Activated CD4-positive, alpha-beta T cell treated with anti-CD3 and anti-CD28 coated beads, Interleukin-2, Interleukin-4, amounts not matched to agents 100 ng/mL and 50 ng/mL, durations not matched to agents 16 hours and 8 hours (primary cell): Measurements from ENCODE around the gene AGBL3.

Experiments
- DNase-seq: peaks from one replicate; pipeline ENCODE4 v3.0.0-alpha.2; 2020; ENCODE audit warnings: low spot score

The AGBL3 gene

DNA sequence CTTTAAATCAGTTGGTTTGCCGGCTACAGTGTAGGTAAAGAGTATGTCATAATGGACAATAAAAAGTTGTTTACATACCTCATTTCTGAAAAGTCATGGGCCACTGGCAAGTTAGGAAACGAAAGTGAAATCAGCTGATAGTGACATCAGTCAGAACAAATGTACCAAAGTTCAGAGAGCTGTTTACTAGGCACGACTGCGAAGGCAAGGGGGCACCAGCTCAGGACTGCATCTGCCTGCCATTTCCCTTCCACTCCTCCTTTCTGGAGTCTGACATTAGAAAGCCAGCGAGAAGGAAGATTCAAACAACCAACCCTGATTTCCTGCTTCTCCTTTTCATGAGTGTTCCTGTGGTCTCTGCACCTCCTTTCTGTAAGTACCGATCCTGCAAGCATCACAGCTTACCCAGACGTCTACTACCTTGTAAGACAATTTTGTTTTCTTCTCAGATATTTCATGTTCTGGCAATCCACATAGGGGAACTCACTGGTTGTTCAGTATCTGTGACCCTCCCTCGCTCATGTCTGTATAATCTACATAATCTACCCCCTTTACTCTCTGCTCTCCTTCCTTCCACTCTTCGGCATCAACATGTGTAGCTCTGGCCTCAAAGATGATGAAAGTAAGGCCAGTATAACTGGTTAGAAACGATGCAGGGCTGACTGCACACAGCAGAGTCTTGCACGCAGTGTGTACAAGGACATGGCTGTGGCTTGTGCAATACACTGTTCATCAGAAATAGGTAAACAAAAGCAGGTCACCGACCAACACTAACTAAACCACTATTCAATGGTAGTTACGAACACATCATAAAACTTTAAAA lies 161.8 kb downstream of the AGBL3 start, which contains the start of gene TMEM140:
TMEM140 (plus strand) TSS at position 174 of the 823 bp plus-strand sequence. CDS start 16,370 bp downstream, outside the sequence.
- peak; percentile 80 for DNase-seq

DNA sequence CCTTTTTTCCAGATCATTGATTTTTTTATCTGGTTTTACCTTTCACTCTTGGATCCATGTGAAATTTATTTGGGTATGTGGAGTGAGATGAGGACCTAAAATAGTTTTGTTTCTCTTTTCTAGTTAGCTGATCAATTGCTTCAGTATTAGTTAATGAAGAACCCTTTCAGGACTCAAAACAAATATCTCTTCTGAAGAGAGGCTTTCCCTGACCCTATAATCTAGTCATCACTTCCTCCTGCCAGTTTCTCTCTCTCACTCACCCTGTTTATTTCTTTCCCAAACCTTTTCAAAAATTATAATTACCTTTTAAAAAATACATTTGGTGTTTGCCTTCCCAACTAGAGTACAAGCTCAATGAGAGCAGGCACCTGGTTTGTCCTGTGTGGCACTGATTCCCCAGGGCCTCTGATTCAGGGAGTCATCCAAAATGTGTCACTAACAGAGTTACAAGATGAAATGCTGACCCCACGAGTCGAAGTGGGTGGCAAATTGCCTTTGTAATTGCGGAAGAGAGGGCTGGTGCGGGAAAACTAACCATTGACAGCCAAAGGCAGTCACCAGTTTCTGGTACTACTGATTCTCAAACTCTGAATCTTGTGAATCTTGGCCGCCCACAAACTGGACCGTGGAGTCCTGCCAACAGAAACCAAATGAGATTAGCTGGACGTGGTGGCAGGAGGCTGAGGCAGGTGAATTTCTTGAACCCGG lies 163.9 kb downstream of the AGBL3 start:
- no peak for DNase-seq

DNA sequence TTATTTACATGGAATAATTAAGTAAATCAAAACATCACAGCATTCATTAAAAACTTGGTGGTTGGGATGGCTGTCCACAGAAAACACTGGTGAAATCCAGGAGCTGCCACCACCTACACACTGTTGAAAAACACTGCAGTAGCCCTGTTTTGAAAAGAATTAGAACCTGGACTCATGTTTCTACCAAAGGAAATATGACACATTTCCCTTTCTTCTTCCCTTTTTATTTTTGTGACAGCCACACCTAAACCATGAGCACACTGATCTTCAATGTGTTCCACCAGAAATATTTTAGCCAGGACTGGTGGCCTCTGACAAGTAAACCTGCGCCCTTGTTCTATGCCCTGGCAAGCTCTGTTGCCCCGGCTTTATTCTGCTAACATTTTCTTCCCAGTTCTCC lies 164.8 kb downstream of the AGBL3 start:
- no peak for DNase-seq

DNA sequence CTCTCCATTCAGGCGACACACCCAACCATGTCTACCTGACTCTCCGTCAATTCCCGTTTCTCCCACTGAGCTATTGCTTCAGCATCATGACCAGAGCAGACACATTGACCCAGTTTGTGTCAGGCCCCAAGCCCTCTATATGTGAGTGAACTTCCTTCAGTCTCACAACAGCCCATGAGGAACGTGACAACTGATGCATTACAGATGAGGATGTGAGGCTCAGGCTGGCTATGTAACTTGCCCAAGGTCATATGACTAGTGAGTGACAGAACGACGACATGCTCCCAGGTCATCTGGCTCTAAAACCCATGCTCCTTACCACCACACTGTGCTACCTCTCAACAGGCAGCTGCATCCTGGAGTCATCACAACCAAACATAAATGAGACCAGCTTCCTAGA lies 165.2 kb downstream of the AGBL3 start:
- DNase-seq: no peak

DNA sequence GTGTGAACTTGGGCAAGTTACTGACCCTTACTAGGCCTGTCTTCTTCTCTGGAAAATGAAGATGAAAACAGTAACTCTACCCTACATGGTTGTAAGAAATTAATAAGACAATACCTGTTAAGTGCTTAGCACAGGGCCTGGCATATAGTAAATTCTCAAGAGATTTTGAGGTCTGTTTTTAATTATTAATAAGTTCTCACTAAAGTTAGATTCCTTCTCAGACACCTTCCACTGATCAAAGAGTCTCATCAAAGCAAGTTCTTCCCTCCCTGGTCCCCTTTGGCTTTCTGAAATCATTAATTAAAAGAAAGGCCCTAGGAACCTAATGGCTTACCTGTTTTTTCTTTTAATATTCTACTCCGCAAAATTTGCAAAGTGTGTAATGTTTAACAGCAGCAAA lies 166.1 kb downstream of the AGBL3 start:
- DNase-seq: no peak

DNA sequence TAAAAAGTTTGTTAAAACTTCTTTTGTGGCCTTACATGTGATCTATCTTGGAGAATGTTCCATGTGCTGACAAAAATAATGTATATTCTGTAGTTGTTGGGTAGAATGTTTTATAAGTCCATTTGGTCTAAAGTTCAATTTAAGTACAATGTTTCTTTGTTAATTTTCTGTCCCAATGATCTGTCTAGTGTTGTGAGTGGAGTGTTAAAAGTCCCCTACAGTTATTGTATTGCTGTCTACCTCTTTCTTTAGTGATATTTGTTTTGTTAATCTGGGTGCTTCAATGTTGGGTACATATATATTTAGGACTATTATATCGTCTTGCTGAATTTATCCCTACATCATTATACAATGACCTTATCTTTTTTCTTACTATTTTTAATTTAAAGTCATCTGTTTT lies 168.4 kb downstream of the AGBL3 start:
- no peak for DNase-seq

DNA sequence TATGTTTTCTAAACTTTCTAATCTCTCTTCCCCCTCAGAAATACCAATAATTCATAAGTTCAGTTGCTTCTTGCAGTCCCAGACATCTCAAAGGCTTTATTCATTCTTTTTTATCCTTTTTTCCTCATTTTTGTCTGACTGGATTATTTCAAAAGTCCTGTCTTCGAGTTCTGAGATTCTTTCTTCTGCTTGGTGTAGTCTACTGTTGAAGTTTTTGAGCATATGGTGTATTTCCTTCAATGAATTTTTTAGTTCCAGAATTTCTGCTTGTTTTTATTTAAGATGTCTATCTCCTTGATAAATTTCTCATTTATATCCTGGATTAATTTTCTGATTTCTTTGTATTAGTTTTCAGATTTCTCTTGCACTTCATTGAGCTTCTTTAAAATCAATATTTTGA lies 170.0 kb downstream of the AGBL3 start:
- no peak for DNase-seq

DNA sequence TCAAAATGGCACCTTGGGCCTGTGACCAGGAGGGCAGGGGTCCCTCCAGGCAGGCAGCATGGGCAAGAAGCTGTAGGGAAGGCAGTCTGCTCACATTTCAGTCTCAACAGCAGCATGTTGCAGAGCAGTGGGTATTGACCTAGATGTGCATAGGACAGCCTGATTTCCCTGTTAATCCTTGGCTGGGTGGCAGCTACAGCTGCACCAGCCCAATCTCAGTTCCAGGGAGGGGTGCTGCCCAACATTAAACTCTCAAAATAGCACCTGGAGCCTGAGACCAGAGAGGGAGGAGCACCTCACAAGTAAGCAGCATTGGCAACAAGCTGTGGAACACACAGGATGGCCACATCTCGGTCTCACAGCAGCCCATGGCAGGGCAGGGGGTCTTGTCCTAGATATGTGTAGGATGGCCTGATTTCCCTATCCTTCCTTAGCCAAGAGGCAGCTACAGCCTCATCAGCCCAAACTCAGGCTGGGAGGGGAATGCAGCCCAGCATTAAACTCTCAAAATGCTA lies 171.9 kb downstream of the AGBL3 start:
- no peak for DNase-seq

DNA sequence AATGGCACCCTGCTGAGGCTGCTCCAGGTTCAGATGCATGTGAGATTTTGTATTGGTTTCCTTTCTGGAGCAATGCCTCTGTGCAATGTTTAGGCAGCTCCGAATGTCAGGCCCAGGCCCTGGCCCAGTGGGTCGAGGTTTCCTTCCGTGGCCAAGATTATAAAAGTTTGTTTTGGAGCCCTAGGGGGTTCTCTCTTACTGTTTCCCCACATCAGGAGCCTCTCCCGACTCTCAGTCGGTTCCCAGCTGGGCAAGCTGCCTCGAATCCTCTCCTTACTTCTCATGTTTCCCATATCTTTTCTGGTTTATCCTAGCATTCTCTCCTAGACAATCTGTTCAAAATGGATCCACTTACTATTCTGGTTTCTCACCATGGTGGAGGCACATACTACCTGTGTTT lies 172.6 kb downstream of the AGBL3 start:
- no peak for DNase-seq

DNA sequence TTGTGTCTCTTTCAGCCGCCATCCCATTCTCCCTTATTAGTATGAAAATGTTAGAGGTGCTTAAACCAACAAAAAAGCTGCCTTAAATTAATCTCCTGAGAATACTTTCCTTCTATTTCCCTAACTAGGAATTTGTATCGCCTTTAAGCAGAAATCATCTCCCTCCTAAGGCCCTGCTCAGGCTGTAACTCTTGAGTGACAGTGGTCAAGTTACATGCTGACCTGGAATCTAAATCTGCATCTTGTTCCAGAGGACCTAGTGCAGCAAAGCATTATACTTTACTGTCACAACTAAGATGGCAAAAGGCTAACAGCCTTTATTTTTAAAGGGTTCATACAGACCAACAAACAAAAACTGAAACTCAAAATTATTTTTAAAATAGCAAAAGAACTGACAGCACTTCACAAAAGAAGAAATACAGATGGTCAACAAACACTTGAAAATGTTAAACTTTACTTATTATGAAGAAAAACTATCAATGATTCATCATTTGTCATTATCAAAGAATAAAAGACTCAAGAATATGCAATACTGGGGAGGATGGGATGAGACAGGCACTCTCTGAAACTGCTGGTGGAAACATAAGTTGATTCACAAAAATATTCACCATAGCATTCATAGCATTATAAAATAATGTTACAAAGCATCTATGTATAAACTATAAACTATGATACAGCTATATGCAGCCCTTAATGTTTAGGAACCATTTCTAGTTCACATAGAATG lies 173.2 kb downstream of the AGBL3 start:
- no peak for DNase-seq

DNA sequence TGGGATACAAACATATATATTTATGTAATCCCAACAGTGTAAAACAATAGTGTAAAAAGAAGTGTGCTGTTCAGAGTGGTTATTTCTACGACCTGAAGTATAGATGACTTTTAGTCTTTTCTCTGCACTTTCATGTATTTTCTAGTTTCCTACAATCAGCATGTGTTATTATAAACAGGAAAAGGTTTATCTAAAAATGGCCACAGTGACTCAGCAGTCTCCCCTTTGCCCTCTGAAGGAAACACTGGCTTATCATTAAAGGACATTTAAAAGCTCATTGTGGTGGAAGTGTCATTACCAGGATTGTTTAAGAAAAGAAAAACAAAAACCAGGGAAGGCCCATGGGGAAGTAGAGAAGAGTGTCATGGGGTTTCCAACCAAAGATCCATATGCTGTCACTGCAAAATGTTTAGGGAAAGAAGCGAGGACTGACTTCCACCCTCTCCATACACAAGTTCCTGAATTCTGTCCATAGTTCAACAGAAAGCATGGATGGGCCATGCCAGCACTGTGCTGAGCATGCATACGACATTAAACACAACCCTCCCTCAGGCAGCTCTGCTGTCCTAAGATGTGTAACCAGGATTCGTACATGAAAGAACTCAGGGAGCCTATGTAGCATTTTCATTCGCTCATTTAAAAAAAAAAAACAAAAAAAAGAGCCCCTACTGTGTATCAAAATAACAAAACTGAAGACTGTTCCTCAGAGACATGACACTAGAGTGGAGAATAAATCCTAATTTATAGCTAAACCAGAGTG lies 174.0 kb downstream of the AGBL3 start:
- DNase-seq: no peak

DNA sequence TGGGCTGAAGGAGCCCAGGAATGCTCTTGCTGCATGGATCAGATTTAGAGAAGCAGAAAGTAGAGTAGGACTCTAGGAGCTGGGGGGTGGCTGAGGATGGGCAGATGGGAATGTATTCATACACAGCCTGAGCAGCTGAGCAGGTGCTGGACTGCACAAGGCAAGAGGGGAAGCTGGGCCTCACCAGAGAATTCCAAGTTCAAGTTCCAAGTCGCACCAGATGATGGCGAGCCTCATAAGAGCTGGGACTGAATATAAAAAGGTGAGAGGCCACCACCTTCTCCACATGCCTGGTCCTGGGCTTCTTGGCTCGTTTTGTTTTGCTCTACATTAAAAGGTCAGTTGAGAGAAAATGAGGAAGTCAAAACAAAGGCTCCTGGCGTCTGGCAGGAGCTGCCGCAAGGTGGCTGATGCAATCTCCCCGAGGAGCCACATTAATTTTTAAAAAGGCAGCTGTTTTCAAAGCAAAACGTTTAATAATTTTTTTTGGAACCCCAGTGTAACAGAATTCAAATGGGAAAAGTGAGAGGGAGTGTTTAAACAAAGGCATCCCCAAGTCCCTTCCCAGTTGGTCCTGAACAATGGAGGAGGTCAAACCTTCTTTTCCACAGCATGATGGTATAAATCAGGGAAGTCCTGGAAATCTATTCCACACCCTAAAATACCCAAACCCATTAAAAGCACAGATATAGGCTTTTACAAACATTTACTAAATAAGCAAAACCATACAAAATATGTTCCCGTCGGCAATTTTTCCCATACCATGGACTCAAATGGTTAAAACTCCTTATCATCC lies 174.7 kb downstream of the AGBL3 start:
- no peak for DNase-seq

DNA sequence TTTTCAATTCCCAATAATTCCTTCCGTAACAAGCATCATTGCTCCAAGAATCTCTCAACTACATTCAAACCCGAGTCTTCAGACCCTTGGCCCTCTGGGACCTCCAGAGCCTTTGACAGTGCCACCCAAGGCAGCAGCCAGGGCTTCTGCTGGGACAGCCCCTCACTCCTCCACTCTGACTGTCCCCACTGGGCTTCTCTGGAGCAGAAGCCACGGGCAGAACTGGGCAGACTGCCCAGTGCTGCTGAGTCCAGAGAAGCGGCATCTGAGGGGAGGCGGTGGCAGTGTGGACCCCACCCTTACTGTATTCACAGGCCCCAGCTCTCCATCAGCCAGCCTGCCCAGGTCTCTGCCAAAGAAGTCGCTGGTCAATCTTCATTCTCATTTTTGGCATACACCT lies 175.4 kb downstream of the AGBL3 start:
- DNase-seq: no peak

DNA sequence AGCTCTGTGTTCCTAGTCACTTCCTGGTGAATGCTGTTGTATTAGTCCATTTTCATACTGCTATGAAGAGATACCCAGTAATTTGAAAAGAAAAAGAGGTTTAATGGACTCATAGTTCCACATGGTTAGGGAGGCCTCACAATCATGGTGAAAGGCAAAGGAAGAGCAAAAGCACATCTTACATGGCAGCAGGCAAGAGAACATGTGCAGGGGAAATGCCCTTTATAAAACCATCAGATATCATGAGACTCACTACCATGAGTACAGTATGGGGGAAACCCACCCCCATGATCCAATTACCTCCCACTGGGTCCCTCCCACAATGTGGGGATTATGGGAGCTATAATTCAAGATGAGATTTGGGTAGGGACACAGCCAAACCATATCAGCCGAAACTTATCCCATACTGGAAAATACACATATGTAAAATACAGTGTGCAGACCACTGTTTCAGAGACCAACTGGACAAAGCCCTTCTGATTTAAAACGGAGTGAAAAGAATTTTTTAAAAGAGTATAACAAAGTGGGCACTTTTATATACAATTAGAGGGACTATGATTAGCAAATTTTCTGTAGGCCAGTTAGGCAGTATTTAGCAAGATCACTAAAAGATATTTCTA lies 176.2 kb downstream of the AGBL3 start:
- no peak for DNase-seq

DNA sequence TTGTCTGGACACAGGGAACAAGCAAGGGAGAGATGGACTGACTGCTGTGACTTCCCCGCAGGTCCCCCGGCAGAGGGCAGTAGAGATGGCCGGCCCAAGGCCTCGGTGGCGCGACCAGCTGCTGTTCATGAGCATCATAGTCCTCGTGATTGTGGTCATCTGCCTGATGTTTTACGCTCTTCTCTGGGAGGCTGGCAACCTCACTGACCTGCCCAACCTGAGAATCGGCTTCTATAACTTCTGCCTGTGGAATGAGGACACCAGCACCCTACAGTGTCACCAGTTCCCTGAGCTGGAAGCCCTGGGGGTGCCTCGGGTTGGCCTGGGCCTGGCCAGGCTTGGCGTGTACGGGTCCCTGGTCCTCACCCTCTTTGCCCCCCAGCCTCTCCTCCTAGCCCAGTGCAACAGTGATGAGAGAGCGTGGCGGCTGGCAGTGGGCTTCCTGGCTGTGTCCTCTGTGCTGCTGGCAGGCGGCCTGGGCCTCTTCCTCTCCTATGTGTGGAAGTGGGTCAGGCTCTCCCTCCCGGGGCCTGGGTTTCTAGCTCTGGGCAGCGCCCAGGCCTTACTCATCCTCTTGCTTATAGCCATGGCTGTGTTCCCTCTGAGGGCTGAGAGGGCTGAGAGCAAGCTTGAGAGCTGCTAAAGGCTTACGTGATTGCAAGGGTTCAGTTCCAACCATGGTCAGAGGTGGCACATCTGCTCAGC lies 178.2 kb downstream of the AGBL3 start:
- no peak for DNase-seq

DNA sequence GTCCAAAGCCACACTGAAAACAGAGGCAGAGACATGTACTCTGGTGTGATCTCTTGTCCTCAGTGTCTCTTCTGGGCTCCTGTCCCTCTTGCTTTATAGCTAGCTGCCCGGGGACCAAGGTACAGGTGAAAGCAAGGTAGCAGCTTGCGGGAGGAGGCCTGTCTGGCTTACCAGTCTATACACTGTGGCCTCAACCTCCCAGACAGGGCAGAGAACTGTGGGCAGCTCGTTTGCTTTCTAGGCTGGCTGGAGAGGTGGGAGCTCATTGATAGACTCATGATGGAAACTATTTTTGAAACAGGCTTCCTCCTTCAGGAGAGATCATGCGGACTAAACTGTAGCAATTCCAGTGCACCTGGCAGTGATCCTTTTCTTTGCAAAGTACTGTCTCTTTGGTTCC lies 179.6 kb downstream of the AGBL3 start:
- DNase-seq: no peak

DNA sequence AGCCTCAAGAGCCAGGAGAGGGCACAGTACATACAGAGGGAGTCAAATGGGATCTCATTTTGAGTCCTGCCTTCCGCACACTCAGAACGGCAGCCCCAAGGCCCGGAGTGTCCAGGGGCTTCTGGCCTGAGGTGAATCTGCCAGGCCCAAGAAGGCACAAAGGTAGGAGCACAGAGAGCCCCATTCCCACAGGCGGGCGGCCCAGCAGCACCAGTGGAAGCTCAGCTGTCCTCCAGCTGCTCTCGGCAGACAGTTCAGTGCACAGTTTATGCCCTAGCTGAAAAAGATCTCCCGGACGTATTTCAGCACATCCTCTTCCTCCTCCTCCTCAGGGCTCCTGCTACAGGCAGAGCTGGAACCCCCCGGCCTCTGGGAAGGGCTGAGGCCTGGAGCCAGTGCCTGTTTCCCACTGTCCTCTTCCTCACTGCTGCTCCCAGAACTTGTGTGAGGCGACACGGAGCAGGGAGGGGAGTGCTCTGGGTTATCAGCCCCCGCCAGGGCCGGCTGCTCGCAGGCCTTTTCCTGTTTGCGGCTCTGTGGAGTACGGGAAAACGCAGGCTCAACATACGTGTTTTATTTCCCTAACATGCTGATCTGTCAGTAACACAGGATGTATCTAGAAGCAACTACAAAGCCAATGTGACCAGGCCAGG lies 180.2 kb downstream of the AGBL3 start:
- DNase-seq: no peak

DNA sequence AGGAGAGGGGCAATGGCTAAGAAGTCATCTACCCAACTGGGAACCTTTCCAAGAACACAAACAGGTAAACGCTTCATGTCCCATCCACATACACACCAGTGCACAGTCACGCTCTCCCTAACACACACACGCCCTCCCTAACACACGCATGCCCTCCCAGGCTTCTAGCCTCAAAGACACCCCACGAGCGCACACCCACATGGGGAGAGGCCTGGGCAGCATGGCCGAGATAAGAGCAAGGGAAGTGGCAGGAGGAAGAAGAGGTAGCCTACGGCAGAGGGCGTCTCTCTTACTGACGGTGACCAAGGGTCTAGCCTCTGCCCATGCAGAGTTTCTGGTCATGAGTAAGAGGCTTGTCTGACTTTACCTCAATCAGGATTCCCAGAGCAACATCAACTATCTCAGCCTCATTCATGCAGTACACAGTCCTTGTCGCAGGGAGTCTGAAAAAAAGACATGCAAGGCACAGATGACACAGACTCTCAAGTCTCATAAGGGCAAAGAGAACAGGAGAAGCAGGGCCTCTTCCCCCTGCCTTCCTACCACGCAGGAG lies 181.1 kb downstream of the AGBL3 start:
- DNase-seq: no peak

DNA sequence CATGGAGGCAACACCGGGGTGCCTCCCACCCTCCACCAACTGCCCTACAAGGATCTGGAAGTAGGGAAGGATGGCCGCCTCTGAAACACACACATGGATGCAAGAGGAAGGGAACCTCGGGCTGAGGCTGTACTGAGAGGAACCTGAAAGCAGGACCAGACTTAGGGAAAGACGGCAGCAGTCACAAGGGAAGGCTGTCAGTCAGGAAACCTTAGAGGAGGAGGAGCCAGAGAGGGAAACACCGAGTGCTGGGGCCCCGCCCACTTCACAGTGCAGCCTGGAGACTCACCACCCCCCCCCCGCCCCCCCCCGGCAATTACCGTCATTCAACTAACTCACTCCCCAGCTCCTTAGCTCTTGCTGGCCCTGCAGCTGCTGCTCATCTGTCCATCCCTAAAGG lies 181.7 kb downstream of the AGBL3 start:
- no peak for DNase-seq
